HEK293 (cell line): ENCODE data around the gene POLN.

Experiments
- CTCF ChIA-PET: fragments of 350-600 bp; formaldehyde crosslinking; extraction: SDS; loops from one replicate; lab custom pipeline; 2021; ENCODE audit warnings: antibody characterized with exemption; lab: Yijun Ruan, JAX
- POLR2A ChIA-PET: fragments of 300-600 bp; formaldehyde crosslinking; extraction: SDS; loops from one replicate; lab custom pipeline; 2020; ENCODE audit warnings: antibody characterized with exemption, inconsistent platforms; lab: Yijun Ruan, JAX
- H3K27ac ChIP-seq: fragments of 200-500 bp; sonication (Bioruptor generic); 2 replicates; pipeline ENCODE4 v1.5.1; 2014; ENCODE audit warnings: low read depth, low read length, control low read depth, inconsistent platforms; ENCODE audit errors: extremely low read depth
- H3K36me3 ChIP-seq, 2 experiments: fragments of 200-500 bp in 1 of 2; sonication (Bioruptor generic) in 1 of 2; 1 replicate in 1 of 2; 2 replicates in 1 of 2; pipeline ENCODE4 v1.5.1; 2014 to 2017; ENCODE audit warnings: inconsistent platforms in 2 of 2, low read length in 2 of 2; ENCODE audit not compliant: control insufficient read depth in 2 of 2, insufficient read depth in 1 of 2
- H3K4me1 ChIP-seq: fragments of 200-500 bp; sonication (Bioruptor generic); 2 replicates; pipeline ENCODE4 v1.5.1; 2014; ENCODE audit warnings: mild to moderate bottlenecking, low read length, inconsistent platforms; ENCODE audit not compliant: control insufficient read depth, insufficient read depth
- H3K4me3 ChIP-seq: 2 replicates; pipeline ENCODE4 v1.5.1; 2011; ENCODE audit warnings: low read depth, mild to moderate bottlenecking, control low read depth, low read length, moderate library complexity
- H3K9me3 ChIP-seq: fragments of 200-500 bp; sonication (Bioruptor generic); 2 replicates; pipeline ENCODE4 v1.5.1; 2014; ENCODE audit warnings: low read depth, low read length, inconsistent platforms; ENCODE audit not compliant: control insufficient read depth, insufficient read depth
- BCL11A ChIP-seq: fragments of 450-650 bp; formaldehyde crosslinking; IDR thresholded peaks from 2 replicates; pipeline ENCODE4 v1.5.1; 2016; ENCODE audit warnings: low read depth, missing biosample characterization, missing genetic modification characterization
- GLIS1 ChIP-seq: fragments of 450-650 bp; formaldehyde crosslinking; IDR thresholded peaks from 2 replicates; pipeline ENCODE4 v1.5.1; 2016; ENCODE audit warnings: missing biosample characterization, missing genetic modification characterization
- GLIS2 ChIP-seq: fragments of 450-650 bp; formaldehyde crosslinking; IDR thresholded peaks from 2 replicates; pipeline ENCODE4 v1.5.1; 2016; ENCODE audit warnings: missing biosample characterization, missing genetic modification characterization
- KLF16 ChIP-seq: fragments of 450-650 bp; formaldehyde crosslinking; IDR thresholded peaks from 2 replicates; pipeline ENCODE4 v1.5.1; 2017; ENCODE audit warnings: missing biosample characterization, missing genetic modification characterization
- RBAK ChIP-seq: fragments of 450-650 bp; formaldehyde crosslinking; IDR thresholded peaks from 2 replicates; pipeline ENCODE4 v1.5.1; 2016; ENCODE audit warnings: missing biosample characterization, missing genetic modification characterization
- ZBTB8A ChIP-seq: fragments of 450-650 bp; formaldehyde crosslinking; IDR thresholded peaks from 2 replicates; pipeline ENCODE4 v1.5.1; 2016; ENCODE audit warnings: missing biosample characterization, missing genetic modification characterization
- ZNF311 ChIP-seq: fragments of 450-650 bp; formaldehyde crosslinking; IDR thresholded peaks from 2 replicates; pipeline ENCODE4 v1.5.1; 2017; ENCODE audit warnings: missing biosample characterization, missing genetic modification characterization, borderline replicate concordance
- ZNF394 ChIP-seq: fragments of 450-650 bp; formaldehyde crosslinking; IDR thresholded peaks from 2 replicates; pipeline ENCODE4 v1.5.1; 2016; ENCODE audit warnings: missing biosample characterization, missing genetic modification characterization, mild to moderate bottlenecking, moderate library complexity, borderline replicate concordance
- ZNF473 ChIP-seq: fragments of 450-650 bp; formaldehyde crosslinking; IDR thresholded peaks from 2 replicates; pipeline ENCODE4 v1.5.1; 2017; ENCODE audit warnings: missing biosample characterization, missing genetic modification characterization
- ZNF501 ChIP-seq: fragments of 450-650 bp; formaldehyde crosslinking; IDR thresholded peaks from 2 replicates; pipeline ENCODE4 v1.5.1; 2016; ENCODE audit warnings: missing biosample characterization, missing genetic modification characterization
- ZNF529 ChIP-seq: fragments of 450-650 bp; formaldehyde crosslinking; IDR thresholded peaks from 2 replicates; pipeline ENCODE4 v1.5.1; 2017; ENCODE audit warnings: missing genetic modification characterization, missing biosample characterization; ENCODE audit not compliant: insufficient replicate concordance
- ZNF629 ChIP-seq: fragments of 450-650 bp; formaldehyde crosslinking; IDR thresholded peaks from 2 replicates; pipeline ENCODE4 v1.5.1; 2017; ENCODE audit warnings: missing biosample characterization, missing genetic modification characterization
- ZNF654 ChIP-seq: fragments of 450-650 bp; formaldehyde crosslinking; IDR thresholded peaks from 2 replicates; pipeline ENCODE4 v1.5.1; 2016; ENCODE audit warnings: low read depth, missing biosample characterization, missing genetic modification characterization
- ZNF660 ChIP-seq: fragments of 450-650 bp; IDR thresholded peaks from 2 replicates; pipeline ENCODE4 v1.5.1; 2018; ENCODE audit warnings: missing biosample characterization, mild to moderate bottlenecking, missing genetic modification characterization
- ZNF777 ChIP-seq: fragments of 450-650 bp; formaldehyde crosslinking; IDR thresholded peaks from 2 replicates; pipeline ENCODE4 v1.5.1; 2017; ENCODE audit warnings: missing biosample characterization, missing genetic modification characterization, borderline replicate concordance
- ZNF785 ChIP-seq: fragments of 450-650 bp; formaldehyde crosslinking; IDR thresholded peaks from 2 replicates; pipeline ENCODE4 v1.5.1; 2016; ENCODE audit warnings: missing biosample characterization, missing genetic modification characterization
- TF ChIP-seq, protein P1 (sequence below): fragments of 450-650 bp; formaldehyde crosslinking; IDR thresholded peaks from 2 replicates; pipeline ENCODE4 v1.5.1; 2017; ENCODE audit warnings: missing biosample characterization, missing genetic modification characterization
- TF ChIP-seq, protein P2 (sequence below): fragments of 450-650 bp; formaldehyde crosslinking; IDR thresholded peaks from 2 replicates; pipeline ENCODE4 v1.5.1; 2016; ENCODE audit warnings: missing biosample characterization, missing genetic modification characterization, borderline replicate concordance
- TF ChIP-seq, protein P3 (sequence below): fragments of 450-650 bp; formaldehyde crosslinking; IDR thresholded peaks from 2 replicates; pipeline ENCODE4 v1.5.1; 2016; ENCODE audit warnings: missing biosample characterization, missing genetic modification characterization, low read depth
- TF ChIP-seq, protein P4 (sequence below): fragments of 450-650 bp; formaldehyde crosslinking; IDR thresholded peaks from 2 replicates; pipeline ENCODE4 v1.5.1; 2016; ENCODE audit warnings: missing biosample characterization, missing genetic modification characterization
- TF ChIP-seq, protein P5 (sequence below): fragments of 450-650 bp; formaldehyde crosslinking; IDR thresholded peaks from 2 replicates; pipeline ENCODE4 v1.5.1; 2016; ENCODE audit warnings: missing biosample characterization, missing genetic modification characterization

POLN gene

DNA sequence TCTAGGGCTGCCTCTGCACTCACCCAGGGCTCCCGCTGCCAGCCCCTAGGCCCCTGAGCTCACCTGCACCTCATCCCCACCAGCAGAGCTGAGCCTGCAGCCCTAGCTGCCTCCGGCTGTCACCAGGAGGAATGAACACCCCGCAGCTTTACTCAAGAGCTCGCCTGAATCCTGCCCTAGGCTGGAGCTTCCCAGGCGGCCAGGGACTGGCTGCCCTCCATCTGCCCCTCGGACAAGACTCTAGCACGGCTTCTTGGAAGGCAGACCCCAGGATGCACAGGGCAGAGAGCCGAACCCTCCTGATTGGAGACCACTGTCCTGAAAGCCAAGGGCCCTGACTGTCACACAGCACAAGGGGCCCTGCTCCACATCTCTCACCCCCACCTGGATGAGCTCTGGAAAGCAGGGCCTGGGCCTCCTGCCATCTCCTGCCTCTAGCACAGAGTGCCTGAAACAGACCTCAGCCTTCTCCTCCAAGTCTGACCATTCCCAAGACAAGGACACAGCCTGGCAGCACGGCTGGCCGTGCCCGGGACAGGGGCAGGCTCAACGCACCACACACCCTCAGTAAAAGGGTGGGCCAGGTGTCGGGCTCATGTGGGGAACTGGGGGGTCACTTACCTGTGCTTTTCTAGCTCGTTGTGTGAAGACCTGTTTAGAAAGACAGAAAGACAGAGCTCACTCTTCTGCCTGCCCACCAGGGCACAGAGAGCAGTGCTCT is 15.6 kb upstream of the POLN start:
- POLR2A ChIA-PET: interaction anchor here (2.1 kb wide), 1 partner anchor 16 kb away, joined by 7 read pairs; the partner anchor contains the start of genes HAUS3 and POLN
- no peaks in the 10 kb centered on the region for H3K9me3 ChIP-seq
- TF ChIP-seq ZNF311 (tag by site-specific recombination) (no peak), ZBTB8A (tag by site-specific recombination) (no peak), GLIS1 (tag by site-specific recombination) (no peak), RBAK (no peak), ZNF660 (no peak), KLF16 (tag by site-specific recombination) (no peak), ZNF785 (tag by site-specific recombination) (no peak), GLIS2 (no peak), ZNF473 (no peak), ZNF501 (tag by site-specific recombination) (no peak), ZNF394 (tag by site-specific recombination) (no peak)
- TF ChIP-seq, all 188 proteins: peak for 0
- Histone ChIP-seq H3K4me1 (no peaks in the 10 kb centered on the region), H3K36me3 (peaks cover 0 to 76% of the 10 kb centered on the region in 2 experiments; a peak in 1 of 3 replicates), H3K4me3 (no peak overlapping the region), H3K27ac (no peak overlapping the region)
- CTCF ChIA-PET: no interaction called here

DNA sequence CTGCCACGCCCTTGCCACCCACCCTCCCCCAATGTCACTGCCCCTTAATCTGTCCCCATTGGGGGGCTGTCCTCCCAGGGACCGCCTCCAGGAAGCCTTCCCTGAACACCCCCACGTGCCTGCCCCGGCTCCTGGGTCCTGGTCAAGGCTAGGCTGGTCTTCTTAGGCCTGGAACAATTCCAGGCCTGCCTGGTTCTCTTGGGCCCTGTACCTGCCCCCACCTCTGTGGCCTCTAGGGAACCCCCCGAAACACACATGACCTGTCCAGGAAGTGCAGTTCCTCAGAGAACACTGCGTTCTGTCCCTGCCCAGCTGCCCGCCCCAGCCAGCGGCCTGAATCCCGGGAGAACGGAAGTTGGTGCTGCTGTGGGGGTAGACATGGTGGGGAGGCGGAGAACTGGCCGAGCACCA is 14.9 kb upstream of the POLN start:
- POLR2A ChIA-PET: interaction anchor here (2.1 kb wide), 1 partner anchor 15 kb away, joined by 7 read pairs; the partner anchor contains the start of genes HAUS3 and POLN
- TF ChIP-seq BCL11A (tag by site-specific recombination) (no peak), ZNF777 (tag by site-specific recombination) (no peak), ZNF629 (no peak), ZNF654 (tag by site-specific recombination) (no peak), ZNF529 (tag by site-specific recombination) (no peak), ZNF394 (tag by site-specific recombination) (no peak)
- TF ChIP-seq, protein P1, sequence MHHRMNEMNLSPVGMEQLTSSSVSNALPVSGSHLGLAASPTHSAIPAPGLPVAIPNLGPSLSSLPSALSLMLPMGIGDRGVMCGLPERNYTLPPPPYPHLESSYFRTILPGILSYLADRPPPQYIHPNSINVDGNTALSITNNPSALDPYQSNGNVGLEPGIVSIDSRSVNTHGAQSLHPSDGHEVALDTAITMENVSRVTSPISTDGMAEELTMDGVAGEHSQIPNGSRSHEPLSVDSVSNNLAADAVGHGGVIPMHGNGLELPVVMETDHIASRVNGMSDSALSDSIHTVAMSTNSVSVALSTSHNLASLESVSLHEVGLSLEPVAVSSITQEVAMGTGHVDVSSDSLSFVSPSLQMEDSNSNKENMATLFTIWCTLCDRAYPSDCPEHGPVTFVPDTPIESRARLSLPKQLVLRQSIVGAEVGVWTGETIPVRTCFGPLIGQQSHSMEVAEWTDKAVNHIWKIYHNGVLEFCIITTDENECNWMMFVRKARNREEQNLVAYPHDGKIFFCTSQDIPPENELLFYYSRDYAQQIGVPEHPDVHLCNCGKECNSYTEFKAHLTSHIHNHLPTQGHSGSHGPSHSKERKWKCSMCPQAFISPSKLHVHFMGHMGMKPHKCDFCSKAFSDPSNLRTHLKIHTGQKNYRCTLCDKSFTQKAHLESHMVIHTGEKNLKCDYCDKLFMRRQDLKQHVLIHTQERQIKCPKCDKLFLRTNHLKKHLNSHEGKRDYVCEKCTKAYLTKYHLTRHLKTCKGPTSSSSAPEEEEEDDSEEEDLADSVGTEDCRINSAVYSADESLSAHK (tag by site-specific recombination): no peak
- TF ChIP-seq, protein P2, sequence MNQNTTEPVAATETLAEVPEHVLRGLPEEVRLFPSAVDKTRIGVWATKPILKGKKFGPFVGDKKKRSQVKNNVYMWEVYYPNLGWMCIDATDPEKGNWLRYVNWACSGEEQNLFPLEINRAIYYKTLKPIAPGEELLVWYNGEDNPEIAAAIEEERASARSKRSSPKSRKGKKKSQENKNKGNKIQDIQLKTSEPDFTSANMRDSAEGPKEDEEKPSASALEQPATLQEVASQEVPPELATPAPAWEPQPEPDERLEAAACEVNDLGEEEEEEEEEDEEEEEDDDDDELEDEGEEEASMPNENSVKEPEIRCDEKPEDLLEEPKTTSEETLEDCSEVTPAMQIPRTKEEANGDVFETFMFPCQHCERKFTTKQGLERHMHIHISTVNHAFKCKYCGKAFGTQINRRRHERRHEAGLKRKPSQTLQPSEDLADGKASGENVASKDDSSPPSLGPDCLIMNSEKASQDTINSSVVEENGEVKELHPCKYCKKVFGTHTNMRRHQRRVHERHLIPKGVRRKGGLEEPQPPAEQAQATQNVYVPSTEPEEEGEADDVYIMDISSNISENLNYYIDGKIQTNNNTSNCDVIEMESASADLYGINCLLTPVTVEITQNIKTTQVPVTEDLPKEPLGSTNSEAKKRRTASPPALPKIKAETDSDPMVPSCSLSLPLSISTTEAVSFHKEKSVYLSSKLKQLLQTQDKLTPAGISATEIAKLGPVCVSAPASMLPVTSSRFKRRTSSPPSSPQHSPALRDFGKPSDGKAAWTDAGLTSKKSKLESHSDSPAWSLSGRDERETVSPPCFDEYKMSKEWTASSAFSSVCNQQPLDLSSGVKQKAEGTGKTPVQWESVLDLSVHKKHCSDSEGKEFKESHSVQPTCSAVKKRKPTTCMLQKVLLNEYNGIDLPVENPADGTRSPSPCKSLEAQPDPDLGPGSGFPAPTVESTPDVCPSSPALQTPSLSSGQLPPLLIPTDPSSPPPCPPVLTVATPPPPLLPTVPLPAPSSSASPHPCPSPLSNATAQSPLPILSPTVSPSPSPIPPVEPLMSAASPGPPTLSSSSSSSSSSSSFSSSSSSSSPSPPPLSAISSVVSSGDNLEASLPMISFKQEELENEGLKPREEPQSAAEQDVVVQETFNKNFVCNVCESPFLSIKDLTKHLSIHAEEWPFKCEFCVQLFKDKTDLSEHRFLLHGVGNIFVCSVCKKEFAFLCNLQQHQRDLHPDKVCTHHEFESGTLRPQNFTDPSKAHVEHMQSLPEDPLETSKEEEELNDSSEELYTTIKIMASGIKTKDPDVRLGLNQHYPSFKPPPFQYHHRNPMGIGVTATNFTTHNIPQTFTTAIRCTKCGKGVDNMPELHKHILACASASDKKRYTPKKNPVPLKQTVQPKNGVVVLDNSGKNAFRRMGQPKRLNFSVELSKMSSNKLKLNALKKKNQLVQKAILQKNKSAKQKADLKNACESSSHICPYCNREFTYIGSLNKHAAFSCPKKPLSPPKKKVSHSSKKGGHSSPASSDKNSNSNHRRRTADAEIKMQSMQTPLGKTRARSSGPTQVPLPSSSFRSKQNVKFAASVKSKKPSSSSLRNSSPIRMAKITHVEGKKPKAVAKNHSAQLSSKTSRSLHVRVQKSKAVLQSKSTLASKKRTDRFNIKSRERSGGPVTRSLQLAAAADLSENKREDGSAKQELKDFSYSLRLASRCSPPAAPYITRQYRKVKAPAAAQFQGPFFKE: no peak
- TF ChIP-seq, protein P3, sequence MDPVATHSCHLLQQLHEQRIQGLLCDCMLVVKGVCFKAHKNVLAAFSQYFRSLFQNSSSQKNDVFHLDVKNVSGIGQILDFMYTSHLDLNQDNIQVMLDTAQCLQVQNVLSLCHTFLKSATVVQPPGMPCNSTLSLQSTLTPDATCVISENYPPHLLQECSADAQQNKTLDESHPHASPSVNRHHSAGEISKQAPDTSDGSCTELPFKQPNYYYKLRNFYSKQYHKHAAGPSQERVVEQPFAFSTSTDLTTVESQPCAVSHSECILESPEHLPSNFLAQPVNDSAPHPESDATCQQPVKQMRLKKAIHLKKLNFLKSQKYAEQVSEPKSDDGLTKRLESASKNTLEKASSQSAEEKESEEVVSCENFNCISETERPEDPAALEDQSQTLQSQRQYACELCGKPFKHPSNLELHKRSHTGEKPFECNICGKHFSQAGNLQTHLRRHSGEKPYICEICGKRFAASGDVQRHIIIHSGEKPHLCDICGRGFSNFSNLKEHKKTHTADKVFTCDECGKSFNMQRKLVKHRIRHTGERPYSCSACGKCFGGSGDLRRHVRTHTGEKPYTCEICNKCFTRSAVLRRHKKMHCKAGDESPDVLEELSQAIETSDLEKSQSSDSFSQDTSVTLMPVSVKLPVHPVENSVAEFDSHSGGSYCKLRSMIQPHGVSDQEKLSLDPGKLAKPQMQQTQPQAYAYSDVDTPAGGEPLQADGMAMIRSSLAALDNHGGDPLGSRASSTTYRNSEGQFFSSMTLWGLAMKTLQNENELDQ: no peak
- TF ChIP-seq, protein P4, sequence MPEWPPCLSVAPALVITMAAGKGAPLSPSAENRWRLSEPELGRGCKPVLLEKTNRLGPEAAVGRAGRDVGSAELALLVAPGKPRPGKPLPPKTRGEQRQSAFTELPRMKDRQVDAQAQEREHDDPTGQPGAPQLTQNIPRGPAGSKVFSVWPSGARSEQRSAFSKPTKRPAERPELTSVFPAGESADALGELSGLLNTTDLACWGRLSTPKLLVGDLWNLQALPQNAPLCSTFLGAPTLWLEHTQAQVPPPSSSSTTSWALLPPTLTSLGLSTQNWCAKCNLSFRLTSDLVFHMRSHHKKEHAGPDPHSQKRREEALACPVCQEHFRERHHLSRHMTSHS (tag by site-specific recombination): no peak
- TF ChIP-seq, protein P5, sequence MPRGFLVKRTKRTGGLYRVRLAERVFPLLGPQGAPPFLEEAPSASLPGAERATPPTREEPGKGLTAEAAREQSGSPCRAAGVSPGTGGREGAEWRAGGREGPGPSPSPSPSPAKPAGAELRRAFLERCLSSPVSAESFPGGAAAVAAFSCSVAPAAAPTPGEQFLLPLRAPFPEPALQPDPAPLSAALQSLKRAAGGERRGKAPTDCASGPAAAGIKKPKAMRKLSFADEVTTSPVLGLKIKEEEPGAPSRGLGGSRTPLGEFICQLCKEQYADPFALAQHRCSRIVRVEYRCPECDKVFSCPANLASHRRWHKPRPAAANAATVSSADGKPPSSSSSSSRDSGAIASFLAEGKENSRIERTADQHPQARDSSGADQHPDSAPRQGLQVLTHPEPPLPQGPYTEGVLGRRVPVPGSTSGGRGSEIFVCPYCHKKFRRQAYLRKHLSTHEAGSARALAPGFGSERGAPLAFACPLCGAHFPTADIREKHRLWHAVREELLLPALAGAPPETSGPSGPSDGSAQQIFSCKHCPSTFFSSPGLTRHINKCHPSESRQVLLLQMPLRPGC: no peak

More for the DNA sequence above, 14.9 kb upstream of the POLN start:
- no peak overlapping the region for H3K27ac ChIP-seq
- H3K4me3 ChIP-seq: no peak overlapping the region
- CTCF ChIA-PET: no interaction called here
- H3K36me3 ChIP-seq: peaks cover 0 to 82% of the 10 kb centered on the region in 2 experiments; a peak in 1 of 3 replicates
- H3K4me1 ChIP-seq: no peaks in the 10 kb centered on the region
- no peaks in the 10 kb centered on the region for H3K9me3 ChIP-seq
